NCI-H2171 treated with DMSO at 0.1 percent for 48 hours (cell line): ENCODE data around the gene CLDN34.

Experiments used
- DNase-seq: peaks from one replicate; lab custom pipeline; 2025; lab: John Stamatoyannopoulos, UW

The CLDN34 gene

GRCh38 chrX:9980927-9981326 is 13.8 kb downstream of the CLDN34 start:
- no peak for DNase-seq

DNA sequence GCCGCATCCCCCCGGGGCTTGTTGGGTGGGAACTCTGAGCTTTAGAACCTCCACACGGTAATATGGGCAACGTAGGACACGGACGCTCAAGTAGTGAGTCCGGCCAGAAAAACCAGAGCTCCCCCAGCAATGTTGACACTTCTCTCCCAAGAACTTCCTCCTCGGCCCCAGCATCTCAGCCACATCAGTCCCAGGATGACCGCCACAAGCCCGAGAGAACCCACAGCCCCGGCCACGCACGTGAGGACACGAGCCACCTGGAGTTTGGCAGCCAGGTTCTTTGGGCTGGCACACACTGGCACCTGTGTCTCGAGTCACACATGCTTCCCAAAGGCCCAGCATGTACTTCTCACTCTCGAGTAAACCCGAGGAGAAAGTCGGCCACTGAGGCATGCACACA is 16.3 kb downstream of the CLDN34 start:
- DNase-seq = no peak

GRCh38 chrX:9983846-9984245 is 16.7 kb downstream of the CLDN34 start:
- DNase-seq = no peak

GRCh38 chrX:9988762-9989161 is 21.6 kb downstream of the CLDN34 start:
- no peak for DNase-seq

GRCh38 chrX:9992061-9992460 is 24.9 kb downstream of the CLDN34 start:
- no peak for DNase-seq

GRCh38 chrX:9992724-9993123 is 25.6 kb downstream of the CLDN34 start:
- DNase-seq = no peak

DNA sequence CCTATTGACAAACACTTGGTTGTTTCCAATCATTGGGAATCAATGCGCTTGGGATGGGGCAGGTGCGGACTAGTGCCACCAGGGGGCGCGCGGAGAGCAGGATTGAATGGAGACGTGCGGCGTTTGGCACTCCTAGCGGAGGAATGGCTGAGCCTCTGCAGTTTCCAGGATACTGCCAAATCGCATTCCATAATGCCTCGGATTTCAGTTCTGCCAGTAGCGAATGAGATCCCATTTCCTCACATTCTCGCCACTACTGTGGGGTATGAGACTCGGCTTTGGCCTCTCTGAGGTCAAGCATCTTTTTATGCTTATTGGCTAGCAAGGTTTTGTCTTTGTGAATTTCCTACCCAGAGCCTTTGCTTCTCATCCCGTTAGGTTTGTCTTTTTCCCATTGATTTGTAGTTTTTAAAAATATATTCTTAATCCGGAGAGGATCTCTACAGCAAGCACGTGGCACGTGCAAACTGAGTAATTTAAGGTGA is 28.7 kb downstream of the CLDN34 start:
- DNase-seq = peak; percentile 66

DNA sequence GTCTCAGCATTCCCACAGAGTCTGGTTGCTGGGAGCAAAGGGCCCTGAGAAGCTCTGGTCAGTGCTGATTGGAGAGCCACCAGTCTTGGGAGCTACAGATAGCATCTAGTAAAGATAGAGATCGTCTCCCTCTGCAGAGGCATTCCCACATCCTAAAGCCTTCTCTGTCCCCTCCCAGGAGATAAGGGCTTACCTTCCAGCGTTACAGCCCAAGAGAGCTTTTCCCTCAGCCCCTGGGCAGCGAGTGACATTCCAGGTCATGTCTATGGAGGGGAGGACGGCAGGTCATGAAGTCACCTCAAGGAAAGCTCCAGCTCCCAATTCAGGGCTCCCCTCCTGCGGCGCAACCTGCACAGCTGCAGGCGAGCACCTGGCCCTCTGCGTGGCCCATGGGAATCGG is 29.9 kb downstream of the CLDN34 start:
- DNase-seq = no peak

DNA sequence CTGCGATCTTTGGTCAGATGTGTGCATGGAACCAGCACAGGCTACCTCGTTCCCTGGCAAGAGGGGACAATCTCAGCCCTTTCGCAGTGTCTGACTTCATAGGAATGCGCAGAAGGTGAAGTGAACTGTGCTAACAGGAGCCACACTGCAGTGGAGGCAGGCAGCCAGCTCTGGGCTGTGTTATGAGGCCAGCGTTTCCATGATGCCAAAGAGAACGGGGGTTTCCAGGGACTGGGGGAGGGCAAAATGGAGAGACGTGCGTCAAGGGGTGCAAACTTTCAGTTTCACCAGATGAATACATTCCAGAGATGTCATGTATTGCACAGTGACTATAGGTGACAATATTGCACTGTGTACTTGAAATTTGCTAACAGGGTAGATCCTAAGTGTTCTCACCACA is 30.4 kb downstream of the CLDN34 start:
- DNase-seq = no peak

DNA sequence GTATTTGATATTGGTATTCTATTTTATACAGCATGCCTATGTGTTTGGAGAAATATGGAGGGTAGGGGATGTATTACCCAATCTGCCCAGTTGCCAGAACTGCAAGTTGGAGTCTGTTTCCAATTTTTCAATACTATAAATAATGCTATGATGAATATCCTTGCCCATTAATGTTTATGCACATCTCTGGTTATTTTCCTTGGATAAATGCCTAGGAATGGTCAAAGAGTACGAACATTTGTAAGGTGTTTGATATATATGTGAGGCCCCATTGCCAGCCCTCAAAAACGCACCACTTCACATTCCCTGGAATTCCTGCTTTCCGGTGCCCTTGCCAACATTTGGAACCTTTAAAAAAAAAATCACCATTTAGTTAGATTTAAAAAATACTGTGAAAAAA is 34.3 kb downstream of the CLDN34 start:
- no peak for DNase-seq

DNA sequence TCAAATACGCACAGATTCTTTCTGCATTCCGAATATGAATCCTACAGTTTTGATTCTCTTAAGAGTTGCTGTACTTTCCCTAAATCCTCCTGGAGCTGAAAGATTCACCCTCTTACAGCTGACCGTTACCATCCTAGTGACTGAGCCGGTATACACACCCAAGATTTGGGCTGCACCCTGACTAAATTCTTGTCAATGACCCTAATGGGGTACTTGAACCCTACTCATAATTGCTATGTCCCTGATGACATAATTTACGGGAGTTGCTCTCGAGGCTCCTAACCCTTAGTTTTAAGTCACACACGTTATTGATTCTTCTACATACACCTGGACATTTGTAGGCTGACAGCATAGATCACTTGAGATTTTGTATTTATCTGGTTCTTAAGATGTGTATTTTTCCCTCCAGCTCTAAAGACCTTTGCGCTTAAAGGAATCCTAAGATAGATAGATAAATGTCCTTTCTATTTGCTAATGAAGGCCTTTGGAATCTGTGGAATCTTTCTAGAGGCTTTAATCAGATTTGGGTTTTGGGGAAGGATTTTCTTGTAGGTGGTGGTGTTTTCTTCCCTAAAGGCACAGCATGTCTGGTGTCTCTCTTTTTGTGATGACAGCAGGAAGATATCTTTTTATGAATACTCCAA is 37.8 kb downstream of the CLDN34 start:
- no peak for DNase-seq

DNA sequence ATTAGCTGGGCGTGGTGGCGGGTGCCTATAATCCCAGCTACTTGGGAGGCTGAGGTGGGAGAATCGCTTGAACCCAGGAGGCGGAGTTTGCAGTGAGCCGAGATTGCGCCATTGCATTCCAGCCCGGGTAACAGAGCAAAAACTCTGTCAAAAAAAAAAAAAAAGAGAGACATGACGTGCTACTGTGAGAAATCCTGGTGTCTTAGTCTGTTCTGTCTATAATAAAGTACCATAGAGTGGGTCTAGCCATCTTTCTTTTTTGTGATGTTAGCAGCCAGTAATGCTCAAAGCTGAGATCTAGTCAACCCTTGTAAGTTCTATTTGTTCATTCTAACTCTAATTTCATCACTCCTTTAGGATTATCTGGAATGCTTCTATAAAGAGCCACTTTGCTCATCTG is 38.9 kb downstream of the CLDN34 start:
- DNase-seq = no peak

- no peak for DNase-seq
Measured at GRCh38 chrX:10006770-10007169, 39.6 kb downstream of the CLDN34 start.

DNA sequence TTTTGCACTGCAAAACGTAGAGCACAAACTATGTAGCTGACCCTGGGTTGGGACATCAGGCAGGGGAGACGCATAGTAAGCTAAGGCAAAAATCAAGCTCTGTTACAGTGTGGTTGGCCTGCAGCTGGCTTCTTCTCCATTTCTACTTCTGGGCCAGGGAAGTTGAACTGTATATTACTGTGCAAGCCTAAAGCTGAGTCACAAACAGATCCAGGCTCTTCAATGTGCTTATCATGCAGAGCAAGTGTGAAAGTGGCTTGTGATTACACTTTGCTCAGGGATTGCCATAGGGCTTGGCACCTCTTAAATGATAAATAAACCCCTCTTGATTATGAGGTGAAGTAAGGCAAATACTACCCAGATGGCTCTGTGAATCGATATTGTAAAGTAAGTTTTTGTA is 40.5 kb downstream of the CLDN34 start:
- no peak for DNase-seq

DNA sequence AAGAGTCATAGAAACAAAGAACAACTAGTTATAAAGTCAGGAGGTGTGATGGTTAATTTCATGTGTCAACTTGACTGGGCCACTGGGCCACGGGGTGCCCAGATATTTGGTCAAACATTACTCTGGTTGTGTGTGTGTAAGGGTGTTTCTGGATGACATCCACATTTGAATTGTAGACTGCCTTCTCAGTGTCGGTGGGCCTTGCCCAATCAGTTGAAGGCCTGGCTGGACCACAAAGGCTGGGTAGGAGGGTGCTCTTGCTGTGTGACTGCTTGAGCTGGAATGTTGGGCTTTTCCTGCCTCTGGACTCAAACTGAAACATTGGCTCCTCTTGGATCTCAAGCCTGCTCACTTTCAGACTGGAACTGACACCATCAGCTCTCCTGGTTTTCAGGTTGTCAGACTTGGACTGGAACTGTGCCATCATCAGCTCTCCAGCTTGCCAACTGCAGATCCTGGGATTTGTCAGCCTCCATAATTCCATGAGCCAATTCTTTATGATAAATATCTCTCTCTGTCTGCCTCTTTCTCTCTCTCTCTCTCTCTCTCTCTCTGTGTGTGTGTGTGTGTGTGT is 41.4 kb downstream of the CLDN34 start:
- DNase-seq = no peak

DNA sequence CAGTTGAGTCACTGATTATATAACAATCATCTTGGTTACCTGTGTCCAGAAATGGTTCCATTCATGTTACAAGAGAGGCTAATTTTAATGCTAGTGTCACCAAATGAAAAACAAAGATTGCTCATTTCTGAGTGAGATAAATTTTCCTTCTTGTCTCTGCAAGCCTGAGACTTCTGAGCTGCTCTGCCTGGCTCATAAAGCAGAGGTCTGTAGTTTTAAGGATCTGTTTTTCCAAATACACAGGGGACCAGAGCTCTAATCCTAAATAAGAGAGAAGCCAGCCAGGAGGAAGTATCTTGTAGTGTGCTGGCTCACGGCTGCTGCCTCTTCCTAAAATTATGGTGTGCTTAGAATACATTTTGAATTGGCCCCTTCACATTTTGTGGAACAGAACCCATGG is 42.6 kb downstream of the CLDN34 start:
- DNase-seq = no peak

GRCh38 chrX:10010686-10011085 is 43.5 kb downstream of the CLDN34 start:
- no peak for DNase-seq

GRCh38 chrX:10011261-10011931 is 44.2 kb downstream of the CLDN34 start:
- no peak for DNase-seq

GRCh38 chrX:10011991-10012390 is 44.8 kb downstream of the CLDN34 start:
- no peak for DNase-seq

GRCh38 chrX:10014462-10015354 is 47.5 kb downstream of the CLDN34 start:
- DNase-seq = peak; percentile 78

DNA sequence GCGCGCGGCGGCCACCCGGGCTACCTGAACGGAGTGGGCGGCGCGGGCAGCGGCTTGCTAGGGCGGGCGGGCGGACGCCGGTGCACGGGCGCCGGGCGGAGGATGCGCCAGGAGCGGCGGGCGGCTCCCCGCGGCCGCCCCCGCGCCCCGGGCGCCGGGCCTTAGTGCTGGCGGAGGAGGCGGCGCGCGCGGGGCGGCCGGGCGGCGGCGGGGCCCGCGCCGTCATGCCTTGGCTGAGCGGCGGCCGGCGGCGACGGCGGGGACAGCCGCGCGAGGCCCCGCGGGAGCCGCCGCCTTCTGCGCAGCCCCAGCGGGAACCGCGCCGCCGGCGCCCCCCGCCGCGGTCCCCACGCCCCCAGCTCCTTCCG is 48.2 kb downstream of the CLDN34 start:
- no peak for DNase-seq

- DNase-seq = no peak
Measured at GRCh38 chrX:10015723-10016518, 48.8 kb downstream of the CLDN34 start.
